Mesenchymal stem cell (in vitro differentiated cells and primary cell): ENCODE results near the gene RSBN1L.

Source experiments
- DNase-seq: peaks from one replicate; pipeline ENCODE4 v3.0.0-alpha.2; 2013
- H2AFZ ChIP-seq: one replicate; pipeline ENCODE4 v1.6.1; 2013; ENCODE audit warnings: low read depth, mild to moderate bottlenecking, control low read depth, inconsistent platforms, low read length, moderate library complexity
- H2AK5ac ChIP-seq: 2 replicates; pipeline ENCODE4 v1.6.1; 2013; ENCODE audit warnings: low read length, moderate library complexity, mild to moderate bottlenecking, inconsistent platforms; ENCODE audit not compliant: severe bottlenecking
- H2BK120ac ChIP-seq: one replicate; pipeline ENCODE4 v1.6.1; 2013; ENCODE audit warnings: low read depth, mild to moderate bottlenecking, inconsistent platforms, low read length, moderate library complexity
- H2BK12ac ChIP-seq, 2 experiments: one replicate each; pipeline ENCODE4 v1.6.1; 2013; ENCODE audit warnings: inconsistent platforms in 2 of 2, low read length in 2 of 2, mild to moderate bottlenecking in 2 of 2, moderate library complexity in 2 of 2, control low read depth in 1 of 2
- H2BK15ac ChIP-seq: one replicate; pipeline ENCODE4 v1.6.1; 2013; ENCODE audit warnings: mild to moderate bottlenecking, low read depth, inconsistent platforms; ENCODE audit not compliant: poor library complexity, severe bottlenecking
- H2BK5ac ChIP-seq: 2 replicates; pipeline ENCODE4 v1.6.1; 2013; ENCODE audit warnings: low read depth, mild to moderate bottlenecking, low read length, control low read depth, inconsistent platforms; ENCODE audit not compliant: poor library complexity, severe bottlenecking
- H3K14ac ChIP-seq, 2 experiments: one replicate each; pipeline ENCODE4 v1.6.1; 2013; ENCODE audit warnings: inconsistent platforms in 2 of 2, low read length in 2 of 2, control low read depth in 1 of 2, mild to moderate bottlenecking in 1 of 2, moderate library complexity in 1 of 2
- H3K18ac ChIP-seq, 2 experiments: one replicate each; pipeline ENCODE4 v1.6.1; 2013; ENCODE audit warnings: inconsistent platforms in 2 of 2, low read length in 2 of 2, control low read depth in 1 of 2, low read depth in 1 of 2, mild to moderate bottlenecking in 1 of 2
- H3K23ac ChIP-seq, 2 experiments: one replicate each; pipeline ENCODE4 v1.6.1; 2013; ENCODE audit warnings: inconsistent platforms in 2 of 2, low read length in 2 of 2, mild to moderate bottlenecking in 2 of 2, moderate library complexity in 2 of 2, control low read depth in 1 of 2
- H3K27ac ChIP-seq: 2 replicates; pipeline ENCODE4 v1.5.1; 2013; ENCODE audit warnings: mild to moderate bottlenecking, moderate library complexity, low read length, control low read depth, inconsistent platforms; ENCODE audit not compliant: poor library complexity, severe bottlenecking
- H3K27me3 ChIP-seq, 2 experiments: 2 replicates each; pipeline versions ENCODE4 v1.6.1 to v1.7.0; 2013; ENCODE audit warnings: low read length in 2 of 2, mild to moderate bottlenecking in 2 of 2, moderate library complexity in 2 of 2, control low read depth in 1 of 2, inconsistent platforms in 1 of 2; ENCODE audit not compliant: control insufficient read depth in 1 of 2, insufficient read depth in 1 of 2
- H3K36me3 ChIP-seq, 2 experiments: 2 replicates each; pipeline versions ENCODE4 v1.6.1 to v1.7.0; 2013; ENCODE audit warnings: low read length in 2 of 2, control low read depth in 1 of 2, inconsistent platforms in 1 of 2, low read depth in 1 of 2, mild to moderate bottlenecking in 1 of 2; ENCODE audit not compliant: insufficient read depth in 2 of 2, control insufficient read depth in 1 of 2
- H3K4ac ChIP-seq, 2 experiments: one replicate each; pipeline ENCODE4 v1.6.1; 2013; ENCODE audit warnings: inconsistent platforms in 2 of 2, low read length in 2 of 2, mild to moderate bottlenecking in 2 of 2, moderate library complexity in 2 of 2, control low read depth in 1 of 2, low read depth in 1 of 2
- H3K4me1 ChIP-seq: 2 replicates; pipeline ENCODE4 v1.6.1; 2013; ENCODE audit warnings: low read depth, low read length, control low read depth; ENCODE audit not compliant: control insufficient read depth, insufficient read depth
- H3K4me2 ChIP-seq: 2 replicates; pipeline ENCODE4 v1.6.1; 2013; ENCODE audit warnings: low read length, mild to moderate bottlenecking, inconsistent platforms; ENCODE audit not compliant: poor library complexity, severe bottlenecking
- H3K4me3 ChIP-seq, 2 experiments: 2 replicates each; pipeline versions ENCODE4 v1.5.1 to v1.7.0; 2013; ENCODE audit warnings: low read length in 2 of 2, mild to moderate bottlenecking in 2 of 2, control low read depth in 1 of 2, low read depth in 1 of 2; ENCODE audit not compliant: insufficient read depth in 1 of 2
- H3K79me1 ChIP-seq: replicated peaks from 2 replicates; pipeline ENCODE4 v1.6.1; 2013; ENCODE audit warnings: mild to moderate bottlenecking, control low read depth, low read length, inconsistent platforms; ENCODE audit not compliant: poor library complexity, severe bottlenecking
- H3K9ac ChIP-seq: 2 replicates; pipeline ENCODE4 v1.7.0; 2013; ENCODE audit warnings: mild to moderate bottlenecking, low read length, moderate library complexity
- H3K9me3 ChIP-seq: 2 replicates; pipeline ENCODE4 v1.7.0; 2013; ENCODE audit warnings: mild to moderate bottlenecking, low read length; ENCODE audit not compliant: control insufficient read depth
- H4K8ac ChIP-seq: one replicate; pipeline ENCODE4 v1.6.1; 2013; ENCODE audit warnings: inconsistent platforms, mild to moderate bottlenecking, low read length, moderate library complexity
- H4K91ac ChIP-seq: one replicate; pipeline ENCODE4 v1.6.1; 2013; ENCODE audit warnings: mild to moderate bottlenecking, low read length, inconsistent platforms
- WGBS: methylation state at CpG from one replicate; pipeline ENCODE4 v1.1.7; 2013; ENCODE audit warnings: mixed read lengths; 5-methylcytosine and 5-hydroxymethylcytosine counted together

The RSBN1L gene

DNA sequence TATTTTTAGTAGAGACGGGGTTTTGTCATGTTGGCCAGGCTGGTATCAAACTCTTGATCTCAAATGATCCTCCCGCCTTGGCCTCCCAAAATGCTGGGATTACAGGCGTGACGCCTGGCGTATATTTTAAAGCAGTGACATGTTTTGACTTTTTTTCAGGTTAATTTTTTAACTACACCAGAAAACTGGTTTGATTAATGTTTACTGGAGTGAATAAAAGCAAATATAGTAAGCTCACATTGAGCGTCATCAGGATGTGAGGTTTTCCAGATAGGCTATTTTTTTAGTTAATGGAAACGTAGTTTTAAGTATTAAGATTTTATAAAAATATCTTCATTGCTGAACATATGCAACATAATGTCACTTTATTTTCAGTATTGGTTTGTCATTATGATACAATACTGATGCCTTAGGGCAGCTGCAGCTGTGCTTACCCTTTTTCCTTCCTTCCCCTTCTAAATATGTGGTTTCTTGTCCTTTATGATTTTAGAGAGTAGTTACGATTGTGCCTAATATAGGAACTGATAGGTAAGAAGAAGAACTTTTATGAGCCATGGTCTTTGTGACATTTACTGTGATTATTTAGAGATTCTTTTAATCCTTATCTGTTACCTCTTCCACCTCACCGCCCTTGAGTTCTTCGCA lies 64.7 kb downstream of the RSBN1L start:
- no peak overlapping the region for H2BK15ac ChIP-seq
- H2AFZ ChIP-seq: no peak overlapping the region
- H3K9me3 ChIP-seq: no peaks in the 10 kb centered on the region
- no peak overlapping the region for H3K23ac ChIP-seq
- WGBS: 96% methylated on average over 5 of the region's 10 CpGs
- no peaks in the 10 kb centered on the region for H3K27me3 ChIP-seq
- no peak overlapping the region for H3K27ac ChIP-seq
- no peak overlapping the region for H3K18ac ChIP-seq
- no peak overlapping the region for H2AK5ac ChIP-seq
- H3K36me3 ChIP-seq: peaks cover 0 to 4% of the 10 kb centered on the region in 2 experiments
- H4K91ac ChIP-seq: no peak overlapping the region
- no peak overlapping the region for H2BK5ac ChIP-seq
- no peak overlapping the region for H3K9ac ChIP-seq
- no peak overlapping the region for H2BK120ac ChIP-seq
- H2BK12ac ChIP-seq: no peak overlapping the region
- no peak overlapping the region for H3K14ac ChIP-seq
- H3K4me2 ChIP-seq: no peak overlapping the region
- peaks cover 3% of the 10 kb centered on the region for H3K4me1 ChIP-seq
- H3K4me3 ChIP-seq: no peak overlapping the region
- H4K8ac ChIP-seq: no peak overlapping the region
- H3K79me1 ChIP-seq: peaks cover 7% of the 10 kb centered on the region
- H3K4ac ChIP-seq: no peak overlapping the region
- no peak for DNase-seq

DNA sequence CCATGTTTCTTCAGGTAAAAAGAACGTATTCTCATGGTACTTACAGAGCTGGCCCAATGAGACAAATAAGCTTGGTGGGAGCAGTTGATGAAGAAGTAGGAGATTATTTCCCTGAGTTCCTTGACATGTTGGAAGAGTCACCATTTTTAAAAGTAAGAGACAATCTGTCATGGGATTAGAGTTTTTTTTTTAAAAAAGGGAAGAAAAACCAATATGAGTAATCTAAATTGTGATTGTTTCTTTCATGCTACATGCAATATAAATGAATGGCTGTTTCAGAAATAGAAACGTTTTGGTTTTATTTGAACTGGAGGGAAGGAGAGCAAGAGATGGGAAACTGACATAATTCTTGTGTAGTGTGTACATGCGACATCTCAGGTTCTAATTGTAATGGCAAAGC lies 69.2 kb downstream of the RSBN1L start:
- Histone ChIP-seq H3K18ac (no peak overlapping the region), H3K14ac (no peak overlapping the region), H4K91ac (no peak overlapping the region), H2BK12ac (no peak overlapping the region), H2BK15ac (no peak overlapping the region), H4K8ac (no peak overlapping the region), H3K79me1 (peaks cover 5% of the 10 kb centered on the region), H3K9ac (no peak overlapping the region), H3K27ac (peak overlapping the region; percentile 97), H2AFZ (no peak overlapping the region), H3K23ac (no peak overlapping the region), H2BK120ac (no peak overlapping the region), H3K4me1 (peaks cover 12% of the 10 kb centered on the region), H3K4me2 (no peak overlapping the region), H2AK5ac (no peak overlapping the region), H3K4ac (no peak overlapping the region), H3K36me3 (peaks cover 0 to 27% of the 10 kb centered on the region in 2 experiments), H3K27me3 (no peaks in the 10 kb centered on the region), H3K4me3 (no peak overlapping the region), H2BK5ac (no peak overlapping the region), H3K9me3 (no peaks in the 10 kb centered on the region)
- no peak for DNase-seq
- WGBS: 59% methylated on average over 3 of the region's 3 CpGs

DNA sequence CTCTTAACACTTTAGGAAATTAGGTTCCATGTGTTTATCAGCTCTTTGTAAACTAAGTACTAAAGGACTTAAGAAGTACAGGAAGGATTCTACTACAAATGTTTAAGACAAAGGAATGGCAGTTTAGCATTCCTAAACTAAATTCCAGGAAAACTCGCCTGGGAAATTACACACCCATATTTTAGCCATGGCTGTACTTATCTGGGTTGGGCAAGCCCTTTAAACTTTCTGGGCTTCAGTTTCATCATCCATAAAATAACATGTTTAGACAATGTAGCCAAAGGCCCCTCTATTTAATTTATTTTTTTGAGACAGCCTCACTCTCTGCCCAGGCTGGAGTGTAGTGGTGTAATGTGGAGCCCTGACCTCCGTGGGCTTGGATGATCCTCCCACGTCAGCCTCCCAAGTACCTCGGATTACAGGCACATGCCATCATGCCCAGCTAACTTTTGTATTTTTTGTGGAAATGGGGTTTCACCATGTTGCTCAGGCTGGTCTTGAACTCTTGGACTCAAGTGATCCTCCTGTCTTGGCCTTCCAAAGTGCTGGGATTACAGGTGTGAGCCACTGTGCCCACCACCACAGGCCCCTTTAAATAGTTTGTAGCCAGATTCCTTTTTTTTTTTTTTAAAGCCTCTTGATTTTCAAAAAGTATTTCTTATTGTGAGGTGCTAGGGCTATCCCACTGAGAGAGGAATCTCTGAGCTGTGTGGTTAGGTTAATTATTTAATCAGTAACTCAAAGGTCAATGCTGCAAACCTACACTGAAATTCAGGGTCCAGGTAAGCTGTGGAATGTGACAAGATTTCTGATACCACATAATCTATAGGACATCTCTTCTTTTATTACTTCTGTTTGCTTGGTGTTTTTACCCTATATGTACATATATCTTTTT lies 69.9 kb downstream of the RSBN1L start:
- no peak overlapping the region for H3K4me3 ChIP-seq
- no peaks in the 10 kb centered on the region for H3K27me3 ChIP-seq
- DNase-seq: peak; percentile 53
- no peaks in the 10 kb centered on the region for H3K9me3 ChIP-seq
- no peak overlapping the region for H3K14ac ChIP-seq
- no peak overlapping the region for H4K8ac ChIP-seq
- no peak overlapping the region for H3K4me2 ChIP-seq
- H4K91ac ChIP-seq: peak overlapping the region; percentile 25
- peaks cover 11% of the 10 kb centered on the region for H3K4me1 ChIP-seq
- H3K23ac ChIP-seq: no peak overlapping the region
- 71% methylated on average over 4 of the region's 4 CpGs for WGBS
- no peak overlapping the region for H3K18ac ChIP-seq
- no peak overlapping the region for H2BK12ac ChIP-seq
- H3K27ac ChIP-seq: peak overlapping the region; percentile 97
- no peak overlapping the region for H2BK120ac ChIP-seq
- H3K36me3 ChIP-seq: peaks cover 0 to 27% of the 10 kb centered on the region in 2 experiments
- H2BK15ac ChIP-seq: no peak overlapping the region
- H2AFZ ChIP-seq: no peak overlapping the region
- H2BK5ac ChIP-seq: peak overlapping the region; percentile 86
- peaks cover 5% of the 10 kb centered on the region for H3K79me1 ChIP-seq
- peak overlapping the region; percentile 99 for H2AK5ac ChIP-seq
- no peak overlapping the region for H3K4ac ChIP-seq
- H3K9ac ChIP-seq: no peak overlapping the region
